Right lobe of liver (tissue), 6 donors: Measurements from ENCODE around the gene ANO6. TPM values are rescaled to one million over a fixed set of nuclear protein-coding genes. Genes with fewer than 3 reads are reported as not detected.
A peak's percentile ranks its signal among the peaks of the same experiment; 100 is the strongest.

Experiments
- ATAC-seq, 4 donors: fragments of 200-7000 bp; cut with Tn5 transposase; one replicate each; pipeline ENCODE4 v1.9.1; 2020; ENCODE audit warnings: mild to moderate bottlenecking in 4 of 4, moderate library complexity in 4 of 4
- DNase-seq, 3 donors: peaks; one replicate each; pipeline ENCODE4 v3.0.0-alpha.2; 2020
- H3K27ac ChIP-seq, 3 donors: fragments of 200-600 bp; one replicate each; pipeline ENCODE4 v1.8.0; 2022
- H3K27me3 ChIP-seq, 2 donors: fragments of 200-600 bp; one replicate each; pipeline ENCODE4 v1.8.0; 2022
- H3K36me3 ChIP-seq, 4 donors: fragments of 200-600 bp; sonication (generic) in 1 of 4; one replicate each; pipeline versions ENCODE4 v1.5.1 to v1.8.0; 2017 to 2022; ENCODE audit warnings: control low read depth in 1 of 4
- H3K4me1 ChIP-seq, 4 donors: fragments of 200-600 bp; sonication (generic) in 1 of 4; one replicate each; pipeline versions ENCODE4 v1.5.1 to v1.8.0; 2017 to 2022; ENCODE audit warnings: control low read depth in 1 of 4
- H3K4me3 ChIP-seq, 3 donors: fragments of 200-600 bp; one replicate each; pipeline ENCODE4 v1.8.0; 2022
- H3K9me3 ChIP-seq, 4 donors: fragments of 200-600 bp; sonication (generic) in 1 of 4; one replicate each; pipeline versions ENCODE4 v1.5.1 to v1.8.0; 2017 to 2022; ENCODE audit warnings: control low read depth in 1 of 4
- POLR2A ChIP-seq: fragments of 450-650 bp; IDR thresholded peaks from one replicate; pipeline ENCODE4 v1.6.1; 2017; ENCODE audit warnings: antibody characterized with exemption, mild to moderate bottlenecking
- WGBS: methylation state at CpG from one replicate; pipeline ENCODE4 v1.1.6; 2018; ENCODE audit warnings: low coverage, low lambda C conversion rate; ENCODE audit not compliant: insufficient coverage; ENCODE audit errors: missing lambda C conversion rate; 5-methylcytosine and 5-hydroxymethylcytosine counted together
- intact Hi-C, 2 donors: fragments of 100-400 bp; cut with DNase I; formaldehyde crosslinking; loops; one replicate each; pipeline versions ENCODE4 v1.11.2 to v1.14.1; 2022
- total RNA-seq, 6 experiments: library from RNA; depleted of rRNA in 2 of 6; stranded (reverse); fragments of >200 nt in 2 of 6; fragmentation: NEBNext Ultra II Directional in 3 of 6; extraction: Animal tissue kit (Norgen Biotek cat#: 25700) in 3 of 6; gene quantifications; one replicate each; pipeline versions ENCODE4 v1.1.0 to v1.2.4, GENCODE V29; 2016 to 2023
- TF ChIP-seq, protein P1 (sequence below), 4 donors: fragments of 200-600 bp in 3 of 4; fragments of 450-650 bp in 1 of 4; IDR thresholded peaks; one replicate each; pipeline versions ENCODE4 v1.5.1 to v1.8.0; 2016 to 2022; ENCODE audit warnings: antibody characterized with exemption in 4 of 4, mild to moderate bottlenecking in 2 of 4
- donor health status: DM: no; HTN: yes; CAD: no.
- donor health status: DM: no; HTN: no; CAD: no.
- donor health status: DM: no; HTN: no; CAD: no.
- donor health status: DM: no; HTN: yes; CAD: no.
- donor health status: DM: no; HTN: yes; CAD: no.

ANO6 gene
- total RNA-seq, 6 experiments from 2014 or later: 41.8 to 78.5 (median 48.9) TPM

DNA sequence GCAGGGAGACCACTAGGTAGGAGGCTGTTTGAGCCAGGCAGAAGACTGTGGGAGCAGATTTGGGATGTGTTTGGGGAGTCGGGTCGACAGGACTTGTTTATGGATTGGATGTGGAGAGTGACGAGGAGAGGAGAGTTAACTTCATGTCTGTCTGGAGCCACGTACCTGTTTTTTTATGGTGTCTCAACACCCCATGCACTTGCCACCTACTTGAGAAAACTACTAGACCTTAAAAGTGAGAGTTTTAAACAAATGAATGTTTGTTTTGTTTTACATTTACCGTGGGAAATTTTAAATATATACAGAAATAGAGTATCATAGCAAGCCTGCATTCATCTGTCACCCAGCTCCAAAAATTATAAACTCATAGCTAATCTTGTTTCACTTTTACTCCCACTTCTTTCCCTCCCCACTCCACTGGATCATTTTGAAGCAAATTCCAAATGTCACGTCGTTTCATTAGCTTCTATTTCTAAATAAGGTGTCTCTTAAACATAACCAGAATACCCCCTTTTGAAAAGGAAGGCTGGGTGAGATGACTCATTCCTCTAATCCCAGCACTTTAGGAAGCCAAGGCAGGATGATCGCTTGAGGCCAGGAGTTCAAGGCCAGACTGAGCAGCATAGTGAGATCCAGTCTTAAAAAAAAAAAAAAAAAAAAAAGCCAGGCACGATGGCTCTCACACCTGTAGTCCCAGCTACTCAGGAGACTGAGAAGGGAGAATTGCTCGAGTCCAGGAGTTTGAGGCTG, 136.2 kb downstream of the ANO6 start:
- TF ChIP-seq, protein P1, sequence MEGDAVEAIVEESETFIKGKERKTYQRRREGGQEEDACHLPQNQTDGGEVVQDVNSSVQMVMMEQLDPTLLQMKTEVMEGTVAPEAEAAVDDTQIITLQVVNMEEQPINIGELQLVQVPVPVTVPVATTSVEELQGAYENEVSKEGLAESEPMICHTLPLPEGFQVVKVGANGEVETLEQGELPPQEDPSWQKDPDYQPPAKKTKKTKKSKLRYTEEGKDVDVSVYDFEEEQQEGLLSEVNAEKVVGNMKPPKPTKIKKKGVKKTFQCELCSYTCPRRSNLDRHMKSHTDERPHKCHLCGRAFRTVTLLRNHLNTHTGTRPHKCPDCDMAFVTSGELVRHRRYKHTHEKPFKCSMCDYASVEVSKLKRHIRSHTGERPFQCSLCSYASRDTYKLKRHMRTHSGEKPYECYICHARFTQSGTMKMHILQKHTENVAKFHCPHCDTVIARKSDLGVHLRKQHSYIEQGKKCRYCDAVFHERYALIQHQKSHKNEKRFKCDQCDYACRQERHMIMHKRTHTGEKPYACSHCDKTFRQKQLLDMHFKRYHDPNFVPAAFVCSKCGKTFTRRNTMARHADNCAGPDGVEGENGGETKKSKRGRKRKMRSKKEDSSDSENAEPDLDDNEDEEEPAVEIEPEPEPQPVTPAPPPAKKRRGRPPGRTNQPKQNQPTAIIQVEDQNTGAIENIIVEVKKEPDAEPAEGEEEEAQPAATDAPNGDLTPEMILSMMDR (IDR thresholded peaks at IDR 0.05): no peak
- no peak for TF ChIP-seq POLR2A
- Histone ChIP-seq H3K4me3 (no peak overlapping the region), H3K4me1 (peaks cover 0 to 15% (median under 1%) of the 10 kb centered on the region in 4 donors), H3K27me3 (no peaks in the 10 kb centered on the region), H3K9me3 (no peaks in the 10 kb centered on the region), H3K36me3 (peaks cover 0 to 20% (median 6%) of the 10 kb centered on the region in 4 donors), H3K27ac (no peak overlapping the region)
- intact Hi-C loops: no loop called here
- 84% methylated on average over 9 of the region's 10 CpGs for WGBS
- no peak for DNase-seq
- no peak for ATAC-seq

DNA sequence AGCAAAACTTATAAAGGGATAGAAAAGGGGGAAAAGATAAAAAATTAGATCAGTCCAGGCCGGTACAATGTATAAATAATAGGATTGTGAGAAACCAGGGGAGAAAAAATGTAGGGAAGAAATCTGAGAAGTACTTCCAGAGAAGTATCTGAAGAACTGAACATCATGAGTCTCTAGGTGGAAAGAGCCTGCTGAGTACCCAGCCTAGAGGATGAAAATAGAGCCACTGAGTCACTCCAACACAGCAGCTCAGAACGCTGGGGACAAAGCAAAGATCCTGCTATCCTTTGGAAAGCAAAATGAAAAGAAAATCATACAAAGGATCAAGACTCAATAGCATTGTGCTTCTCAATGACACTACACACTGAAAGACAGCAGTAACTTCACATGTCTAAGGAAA, 138.0 kb downstream of the ANO6 start:
- Histone ChIP-seq H3K27ac (no peak overlapping the region), H3K27me3 (no peaks in the 10 kb centered on the region), H3K36me3 (peaks cover 0 to 12% (median under 1%) of the 10 kb centered on the region in 4 donors), H3K9me3 (no peaks in the 10 kb centered on the region), H3K4me3 (no peak overlapping the region), H3K4me1 (peaks cover 0 to 26% (median 4%) of the 10 kb centered on the region in 4 donors)
- WGBS: 81% methylated on average over 2 of the region's 2 CpGs
- ATAC-seq: no peak
- no peak for TF ChIP-seq POLR2A
- TF ChIP-seq, protein P1 (IDR thresholded peaks at IDR 0.05): no peak
- no peak for DNase-seq
- intact Hi-C loops: no loop called here

DNA sequence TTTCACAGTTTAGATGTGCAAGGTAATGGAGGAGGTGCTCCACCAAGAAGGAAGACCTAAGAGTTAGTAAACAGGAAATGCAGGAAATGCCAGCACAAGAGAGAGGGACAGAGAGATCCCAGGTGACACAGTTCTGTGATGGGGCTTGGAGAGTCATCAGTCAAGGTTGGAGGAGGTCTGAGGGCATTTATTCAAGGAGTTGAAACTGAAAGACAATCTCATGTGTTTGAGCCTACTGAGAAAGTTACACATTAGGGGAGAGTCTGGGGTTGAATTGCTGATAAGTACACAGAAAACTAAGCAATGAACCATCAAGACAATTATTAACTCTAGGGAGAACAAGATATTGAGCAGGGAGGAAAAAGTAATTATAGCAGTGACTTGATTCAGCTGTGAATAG, 138.5 kb downstream of the ANO6 start:
- Histone ChIP-seq H3K27ac (no peak overlapping the region), H3K27me3 (no peaks in the 10 kb centered on the region), H3K4me1 (peaks cover 0 to 26% (median 4%) of the 10 kb centered on the region in 4 donors), H3K4me3 (no peak overlapping the region), H3K36me3 (peaks cover 0 to 10% (median 0%) of the 10 kb centered on the region in 4 donors), H3K9me3 (no peaks in the 10 kb centered on the region)
- DNase-seq: no peak
- TF ChIP-seq, protein P1 (IDR thresholded peaks at IDR 0.05): no peak
- no peak for TF ChIP-seq POLR2A
- ATAC-seq: peak; percentile 63 to 76 (median 70)
- intact Hi-C loops: no loop called here

DNA sequence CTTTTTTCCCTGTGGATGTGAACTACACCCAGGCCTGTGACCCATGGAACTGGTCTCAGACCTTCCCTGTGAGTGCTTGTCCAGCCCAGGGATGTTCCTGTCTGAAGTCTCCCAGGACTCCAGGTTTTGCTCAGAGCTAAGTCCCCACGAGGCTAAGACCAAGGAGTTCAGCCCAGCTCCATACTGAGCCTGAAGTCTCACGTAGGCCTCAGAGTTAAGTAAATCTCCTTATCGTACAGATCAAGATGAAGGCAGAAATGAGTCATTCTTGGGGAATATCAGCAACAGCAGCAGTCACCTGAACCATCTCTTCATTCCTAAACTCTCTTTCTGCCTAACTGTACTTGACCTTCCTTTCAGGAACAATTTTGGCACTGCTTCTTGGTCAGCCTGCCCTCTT, 139.8 kb downstream of the ANO6 start:
- Histone ChIP-seq H3K36me3 (peaks cover 0 to 7% (median 0%) of the 10 kb centered on the region in 4 donors), H3K27me3 (no peaks in the 10 kb centered on the region), H3K9me3 (no peaks in the 10 kb centered on the region), H3K4me1 (peaks cover 0 to 26% (median 4%) of the 10 kb centered on the region in 4 donors), H3K27ac (no peak overlapping the region), H3K4me3 (no peak overlapping the region)
- WGBS: 92% methylated on average over 3 of the region's 3 CpGs
- no peak for TF ChIP-seq POLR2A
- TF ChIP-seq, protein P1 (IDR thresholded peaks at IDR 0.05): no peak
- ATAC-seq (no peak), DNase-seq (no peak)
- intact Hi-C loops: no loop called here
